ENCODE results near the gene FGD2.
A peak's percentile ranks its signal among the peaks of the same experiment; 100 is the strongest.
"Not testable (repeated sequence)": the region's sequence is repeated elsewhere in the genome, so short reads cannot be mapped to it uniquely, and the experiment has no call there.

FGD2 gene

DNA sequence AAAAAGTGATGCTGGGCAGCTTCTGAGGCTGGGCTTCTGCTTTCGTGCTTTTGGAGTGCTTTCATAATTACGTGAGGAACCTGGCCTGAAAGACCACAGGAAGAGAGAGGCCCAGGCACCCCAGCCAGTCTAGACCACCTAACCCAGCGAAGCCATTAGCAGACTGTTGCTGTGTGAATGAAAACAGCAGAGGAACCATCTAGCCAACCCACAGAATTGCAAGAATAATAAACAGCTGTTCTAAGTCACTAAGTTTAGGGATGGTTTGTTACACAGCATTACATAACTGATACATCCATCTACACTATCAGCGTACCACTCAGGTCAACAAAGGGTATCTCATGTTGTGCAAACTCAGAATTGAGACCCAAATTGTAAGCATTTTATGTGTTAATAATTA is 34.5 kb downstream of the FGD2 start:
- no peaks in the 10 kb centered on the region for H3K27me3 ChIP-seq (ENCODE audit: insufficient read depth, low read length, poor library complexity)
- no peaks in the 10 kb centered on the region for H3K79me2 ChIP-seq (ENCODE audit: insufficient read depth, low read length)
- 0 out of 3 replicates have a peak, but pooled peaks have one; percentile 10 for ATAC-seq (ENCODE audit: insufficient read depth, low read depth)

DNA sequence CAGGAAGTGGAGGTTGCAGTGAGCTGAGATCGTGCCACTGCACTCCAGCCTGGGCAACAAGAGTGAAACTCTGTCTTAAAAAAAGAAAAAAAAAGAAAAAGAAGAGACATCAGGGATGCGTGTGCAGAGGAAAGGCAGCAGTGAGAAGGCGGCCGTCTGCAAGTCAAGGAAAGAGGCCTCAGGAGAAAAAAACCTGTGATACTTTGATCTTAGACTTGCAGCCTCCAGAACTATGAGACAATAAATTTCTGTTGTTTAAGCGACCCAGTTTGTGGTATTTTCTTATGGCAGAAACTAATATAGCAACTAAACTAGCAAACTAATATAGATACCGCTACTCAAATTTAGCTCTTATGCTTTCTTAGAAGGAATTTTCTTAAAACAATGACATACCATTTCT is 36.1 kb downstream of the FGD2 start:
- no peaks in the 10 kb centered on the region for H3K36me3 ChIP-seq (ENCODE audit: insufficient read depth, low read length)
- DNase-seq (no peak), ATAC-seq (ENCODE audit: insufficient read depth, low read depth) (peak; percentile 20; the same call in 1 of the 3 replicates)
- H3K27ac ChIP-seq (ENCODE audit: low read length): no peak overlapping the region
- H3K9ac ChIP-seq (ENCODE audit: low read depth, low read length): no peak overlapping the region
- no peak overlapping the region for H2AFZ ChIP-seq (ENCODE audit: low read depth, low read length)
- H4K20me1 ChIP-seq (ENCODE audit: insufficient read depth, low read length): no peaks in the 10 kb centered on the region
- no peaks in the 10 kb centered on the region for H3K9me3 ChIP-seq (ENCODE audit: insufficient read depth, low read length, severe bottlenecking)
- H3K4me1 ChIP-seq (ENCODE audit: insufficient read depth, low read length): peaks cover 19% of the 10 kb centered on the region
- H3K4me2 ChIP-seq (ENCODE audit: insufficient read depth, low read length): no peak overlapping the region
- no peak overlapping the region for H3K4me3 ChIP-seq (ENCODE audit: low read depth in 1 of 2, low read length in 2 of 2)
- no peak for TF ChIP-seq EZH2 (IDR thresholded peaks at IDR 0.05; ENCODE audit: borderline replicate concordance, low read depth, low read length, severe bottlenecking)
- TF ChIP-seq, protein P1, sequence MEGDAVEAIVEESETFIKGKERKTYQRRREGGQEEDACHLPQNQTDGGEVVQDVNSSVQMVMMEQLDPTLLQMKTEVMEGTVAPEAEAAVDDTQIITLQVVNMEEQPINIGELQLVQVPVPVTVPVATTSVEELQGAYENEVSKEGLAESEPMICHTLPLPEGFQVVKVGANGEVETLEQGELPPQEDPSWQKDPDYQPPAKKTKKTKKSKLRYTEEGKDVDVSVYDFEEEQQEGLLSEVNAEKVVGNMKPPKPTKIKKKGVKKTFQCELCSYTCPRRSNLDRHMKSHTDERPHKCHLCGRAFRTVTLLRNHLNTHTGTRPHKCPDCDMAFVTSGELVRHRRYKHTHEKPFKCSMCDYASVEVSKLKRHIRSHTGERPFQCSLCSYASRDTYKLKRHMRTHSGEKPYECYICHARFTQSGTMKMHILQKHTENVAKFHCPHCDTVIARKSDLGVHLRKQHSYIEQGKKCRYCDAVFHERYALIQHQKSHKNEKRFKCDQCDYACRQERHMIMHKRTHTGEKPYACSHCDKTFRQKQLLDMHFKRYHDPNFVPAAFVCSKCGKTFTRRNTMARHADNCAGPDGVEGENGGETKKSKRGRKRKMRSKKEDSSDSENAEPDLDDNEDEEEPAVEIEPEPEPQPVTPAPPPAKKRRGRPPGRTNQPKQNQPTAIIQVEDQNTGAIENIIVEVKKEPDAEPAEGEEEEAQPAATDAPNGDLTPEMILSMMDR (IDR thresholded peaks at IDR 0.05; ENCODE audit: borderline replicate concordance, extremely low read depth, low read length, poor library complexity, severe bottlenecking): no peak
- no peaks in the 10 kb centered on the region for H3K79me2 ChIP-seq (ENCODE audit: insufficient read depth, low read length)
- no peaks in the 10 kb centered on the region for H3K27me3 ChIP-seq (ENCODE audit: insufficient read depth, low read length, poor library complexity)

More for the DNA sequence above, 34.5 kb downstream of the FGD2 start:
- no peaks in the 10 kb centered on the region for H3K36me3 ChIP-seq (ENCODE audit: insufficient read depth, low read length)
- TF ChIP-seq, protein P1 (IDR thresholded peaks at IDR 0.05; ENCODE audit: borderline replicate concordance, extremely low read depth, low read length, poor library complexity, severe bottlenecking): no peak
- TF ChIP-seq EZH2 (IDR thresholded peaks at IDR 0.05; ENCODE audit: borderline replicate concordance, low read depth, low read length, severe bottlenecking): no peak
- H3K27ac ChIP-seq (ENCODE audit: low read length): no peak overlapping the region
- H3K9me3 ChIP-seq (ENCODE audit: insufficient read depth, low read length, severe bottlenecking): no peaks in the 10 kb centered on the region
- no peak overlapping the region for H2AFZ ChIP-seq (ENCODE audit: low read depth, low read length)
- DNase-seq: no peak
- H3K4me3 ChIP-seq (ENCODE audit: low read depth in 1 of 2, low read length in 2 of 2): no peak overlapping the region
- no peak overlapping the region for H3K4me2 ChIP-seq (ENCODE audit: insufficient read depth, low read length)
- no peaks in the 10 kb centered on the region for H4K20me1 ChIP-seq (ENCODE audit: insufficient read depth, low read length)
- H3K4me1 ChIP-seq (ENCODE audit: insufficient read depth, low read length): peaks cover 8% of the 10 kb centered on the region
- H3K9ac ChIP-seq (ENCODE audit: low read depth, low read length): no peak overlapping the region

DNA sequence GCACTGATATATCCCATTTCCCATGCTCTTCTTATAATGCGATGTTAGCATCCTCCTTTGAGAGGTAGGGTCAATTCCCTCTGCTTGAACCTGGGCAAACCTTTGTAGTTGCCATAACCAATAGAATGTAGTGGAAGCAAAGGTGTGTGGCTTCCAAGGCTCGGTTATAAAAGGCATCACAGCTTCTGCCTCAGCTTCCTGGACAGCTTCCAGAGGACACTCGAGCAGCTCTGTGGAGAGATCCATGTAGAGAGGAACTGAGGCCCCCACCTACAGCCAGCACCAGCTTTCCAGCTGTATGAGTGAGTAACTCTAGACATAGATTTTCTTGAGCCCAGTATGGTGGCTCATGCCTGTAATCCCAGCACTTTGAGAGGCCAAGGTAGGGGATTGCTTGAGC is 36.7 kb downstream of the FGD2 start:
- H3K9me3 ChIP-seq (ENCODE audit: insufficient read depth, low read length, severe bottlenecking): no peaks in the 10 kb centered on the region
- no peak overlapping the region for H3K4me2 ChIP-seq (ENCODE audit: insufficient read depth, low read length)
- no peaks in the 10 kb centered on the region for H3K36me3 ChIP-seq (ENCODE audit: insufficient read depth, low read length)
- no peaks in the 10 kb centered on the region for H3K27me3 ChIP-seq (ENCODE audit: insufficient read depth, low read length, poor library complexity)
- no peak overlapping the region for H3K27ac ChIP-seq (ENCODE audit: low read length)
- no peak overlapping the region for H2AFZ ChIP-seq (ENCODE audit: low read depth, low read length)
- no peaks in the 10 kb centered on the region for H4K20me1 ChIP-seq (ENCODE audit: insufficient read depth, low read length)
- H3K4me1 ChIP-seq (ENCODE audit: insufficient read depth, low read length): peaks cover 26% of the 10 kb centered on the region
- H3K9ac ChIP-seq (ENCODE audit: low read depth, low read length): no peak overlapping the region
- TF ChIP-seq EZH2 (IDR thresholded peaks at IDR 0.05; ENCODE audit: borderline replicate concordance, low read depth, low read length, severe bottlenecking): no peak
- TF ChIP-seq, protein P1 (IDR thresholded peaks at IDR 0.05; ENCODE audit: borderline replicate concordance, extremely low read depth, low read length, poor library complexity, severe bottlenecking): no peak
- no peaks in the 10 kb centered on the region for H3K79me2 ChIP-seq (ENCODE audit: insufficient read depth, low read length)
- H3K4me3 ChIP-seq (ENCODE audit: low read depth in 1 of 2, low read length in 2 of 2): no peak overlapping the region
- DNase-seq: no peak
- no peak for ATAC-seq (ENCODE audit: insufficient read depth, low read depth)

DNA sequence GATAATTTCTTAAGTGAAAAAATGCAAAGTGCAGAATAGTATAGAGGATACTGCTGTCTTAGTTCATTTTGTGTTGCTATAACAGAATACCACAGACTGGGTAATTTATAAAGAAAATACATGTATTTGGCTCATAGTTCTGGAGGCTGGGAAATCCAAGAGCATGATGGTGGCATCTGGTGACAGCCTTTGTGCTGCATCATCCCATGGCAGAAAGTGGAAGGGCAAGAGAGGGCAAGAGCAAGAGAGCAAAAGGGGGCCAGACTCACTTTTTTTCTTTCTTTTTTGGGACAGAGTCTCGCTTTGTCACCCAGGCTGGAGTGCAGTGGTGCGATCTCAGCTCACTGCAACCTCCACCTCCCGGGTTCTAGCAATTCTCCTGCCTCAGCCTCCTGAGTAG is 37.6 kb downstream of the FGD2 start:
- H3K27me3 ChIP-seq (ENCODE audit: insufficient read depth, low read length, poor library complexity); H2AFZ ChIP-seq (ENCODE audit: low read depth, low read length); H3K27ac ChIP-seq (ENCODE audit: low read length); H3K9ac ChIP-seq (ENCODE audit: low read depth, low read length); H3K4me3 ChIP-seq (ENCODE audit: low read depth in 1 of 2, low read length in 2 of 2); H3K4me2 ChIP-seq (ENCODE audit: insufficient read depth, low read length); H3K36me3 ChIP-seq (ENCODE audit: insufficient read depth, low read length); H4K20me1 ChIP-seq (ENCODE audit: insufficient read depth, low read length); H3K79me2 ChIP-seq (ENCODE audit: insufficient read depth, low read length); DNase-seq; H3K9me3 ChIP-seq (ENCODE audit: insufficient read depth, low read length, severe bottlenecking); ATAC-seq (ENCODE audit: insufficient read depth, low read depth): not testable (repeated sequence)
- peaks cover 35% of the 10 kb centered on the region for H3K4me1 ChIP-seq (ENCODE audit: insufficient read depth, low read length)

All from DND-41 (cell line).